HG03159 (cell line): ENCODE results near the gene PLAA.
A peak's percentile ranks its signal among the peaks of the same experiment; 100 is the strongest.

Experiments
- ATAC-seq: cut with Tn5 transposase; IDR thresholded peaks from one replicate; pipeline ENCODE4 v1.9.1; 2021; ENCODE audit warnings: mild to moderate bottlenecking, moderate library complexity; ENCODE audit not compliant: unreplicated experiment

Gene PLAA

GRCh38 chr9:26946753-26947727, at the start of gene PLAA:
Gene PLAA (minus strand): TSS chr9:26947242. CDS start chr9:26947045, 197 bp downstream.
- peak; percentile 99 for ATAC-seq

- no peak for ATAC-seq
Measured at GRCh38 chr9:26995810-26996209, 48.8 kb upstream of the PLAA start.

DNA sequence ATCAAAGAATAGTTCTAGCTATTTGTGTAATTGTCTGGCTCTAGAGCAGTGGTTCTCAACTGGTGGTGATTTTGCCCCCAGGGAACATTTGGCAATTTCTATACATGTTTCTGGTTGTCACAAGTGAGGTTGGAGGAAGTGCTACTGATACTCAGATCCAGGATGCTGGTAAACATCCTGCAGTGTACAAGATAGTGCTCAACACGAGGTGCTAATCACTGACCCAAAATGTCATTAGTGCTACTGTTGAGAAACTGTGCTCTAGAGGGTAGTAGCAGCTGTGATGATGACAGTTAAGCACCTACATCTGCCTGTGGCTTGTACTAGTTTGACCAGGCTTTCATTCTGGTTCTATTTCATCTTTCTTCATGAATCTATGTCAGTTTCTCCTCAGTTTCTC, 36.3 kb upstream of the PLAA start:
- peak; percentile 80 for ATAC-seq

DNA sequence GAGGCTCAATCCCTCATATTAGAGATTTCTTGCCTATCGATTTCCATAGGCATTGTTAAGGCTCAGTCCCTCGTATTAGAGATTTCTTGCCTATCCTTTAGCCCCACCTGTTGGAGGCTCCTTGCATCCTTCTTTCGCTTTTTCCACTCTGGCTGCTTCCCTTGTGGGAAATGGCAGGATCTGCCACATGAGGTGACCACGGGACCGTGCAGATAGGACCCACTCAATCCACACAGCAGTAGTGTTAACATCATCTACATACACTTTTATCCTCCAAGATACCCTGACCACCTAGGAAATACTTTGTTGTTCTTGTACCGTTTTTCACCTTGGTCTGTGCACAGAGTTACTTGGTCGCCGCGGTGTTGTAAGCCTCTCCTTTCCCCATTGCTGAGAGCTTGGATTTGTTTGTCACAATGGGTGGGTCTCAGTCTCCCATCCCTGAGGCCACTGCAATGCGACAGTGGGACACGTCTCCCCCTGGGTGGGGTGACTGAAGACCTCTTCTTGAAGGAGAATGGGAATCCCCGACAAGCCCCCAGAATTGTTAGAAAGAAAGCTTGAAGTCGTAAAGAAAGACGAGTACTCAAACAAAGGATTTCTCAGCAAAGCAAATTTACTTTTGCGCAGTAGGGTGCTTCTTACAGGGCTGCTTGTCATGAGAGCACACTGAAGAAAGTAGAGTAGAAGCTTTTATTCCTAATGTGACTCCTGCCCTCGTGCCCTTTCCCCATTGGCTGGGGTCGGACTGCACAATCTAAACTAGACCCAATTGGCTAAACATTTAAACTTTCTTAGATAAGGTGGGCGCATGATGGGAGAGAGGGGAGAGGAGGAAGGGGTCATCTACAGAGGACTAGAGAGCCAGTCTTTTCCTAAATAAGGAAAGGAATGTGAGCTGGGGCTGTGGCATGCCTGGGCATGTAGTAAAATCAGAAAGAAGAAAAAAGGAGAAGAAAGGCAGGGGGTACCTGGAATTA, 29.0 kb upstream of the PLAA start:
- ATAC-seq, result no peak

- no peak for ATAC-seq
Measured at GRCh38 chr9:26974927-26975326, 27.9 kb upstream of the PLAA start.

DNA sequence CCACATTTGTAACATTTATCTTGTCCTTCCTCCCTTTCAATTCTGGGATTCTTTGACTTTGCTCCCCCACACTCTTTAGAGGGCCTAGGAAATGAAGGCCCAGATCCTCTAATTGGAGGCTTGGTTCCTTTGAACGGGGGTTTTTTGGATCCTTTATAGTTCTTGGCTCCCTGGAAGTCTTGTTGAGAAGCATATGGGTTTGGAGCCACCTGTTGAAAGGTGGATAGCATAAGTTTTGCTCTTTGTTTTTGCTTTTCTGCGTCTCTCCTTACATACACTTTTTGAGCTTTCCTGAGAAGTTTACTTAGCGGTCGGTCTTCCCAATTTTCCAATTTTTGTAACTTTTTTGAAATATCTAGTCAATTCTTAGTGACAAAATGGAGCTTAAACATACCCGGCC, 26.9 kb upstream of the PLAA start:
- ATAC-seq, result no peak

DNA sequence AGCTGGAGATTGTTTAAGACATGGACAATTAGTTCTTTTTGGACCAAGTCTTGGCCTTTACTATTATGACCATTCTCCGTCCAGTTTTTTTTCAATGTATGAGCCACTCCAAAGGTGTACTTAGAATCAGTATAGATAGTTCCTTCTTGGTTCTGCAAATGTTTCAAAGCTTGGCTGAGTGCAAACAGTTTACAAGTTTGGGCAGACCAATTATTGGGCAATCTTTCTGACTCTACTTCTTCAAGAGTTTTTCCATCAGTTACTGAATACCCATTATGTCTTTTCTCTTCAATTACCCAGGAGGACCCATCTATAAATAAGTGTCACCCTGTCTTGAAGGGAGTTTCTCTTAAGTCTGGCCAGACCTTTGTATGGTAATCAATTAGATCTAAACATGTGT, 24.7 kb upstream of the PLAA start:
- no peak for ATAC-seq

GRCh38 chr9:26956860-26957233, 9.8 kb upstream of the PLAA start:
- no peak for ATAC-seq

DNA sequence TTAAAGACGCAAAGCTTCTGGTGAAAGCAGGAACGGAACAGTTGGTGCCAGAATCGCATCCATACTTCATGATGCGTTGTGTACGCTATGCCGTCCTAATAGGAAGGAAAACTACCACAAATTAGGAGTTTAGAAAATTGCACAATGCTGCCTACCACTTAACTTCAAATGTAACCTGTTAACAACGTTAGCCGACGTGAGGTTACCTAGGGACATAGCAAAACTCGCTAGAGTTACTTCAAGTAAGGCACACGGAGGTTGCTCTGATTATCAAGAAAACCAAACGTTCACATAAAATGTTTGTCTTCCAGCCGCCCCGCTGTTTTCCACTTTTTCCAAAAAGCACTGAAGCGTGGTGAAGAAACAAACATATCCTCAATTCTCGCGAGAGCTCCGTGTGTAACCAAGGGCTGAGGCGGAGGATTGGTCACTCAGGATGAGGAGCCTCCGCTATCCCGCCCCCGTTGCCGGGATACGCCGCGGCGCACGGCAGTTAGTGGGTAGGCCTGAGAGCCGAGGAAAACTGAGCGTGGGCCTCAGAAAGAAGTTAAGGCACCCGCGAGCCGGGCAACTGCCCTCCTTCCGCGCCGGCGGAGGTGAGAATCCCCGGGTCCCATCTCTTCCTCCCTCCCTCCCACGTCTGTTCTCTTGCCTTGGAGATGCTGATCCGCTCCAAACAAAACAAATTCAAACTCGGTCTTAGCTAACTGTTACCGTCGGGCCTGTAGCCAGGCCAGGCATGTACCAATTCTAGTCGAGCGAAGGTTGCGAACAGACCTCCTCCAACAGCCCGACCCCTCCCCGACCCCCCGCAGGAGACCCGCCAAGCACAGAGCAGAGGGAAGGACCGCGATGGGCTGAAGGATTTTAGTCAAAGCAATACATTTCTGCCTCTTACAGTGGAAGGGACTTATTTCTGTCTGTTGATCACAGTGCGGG, 9.1 kb upstream of the PLAA start, which contains the start of gene IFT74:
Gene IFT74, plus strand, starts transcription at position 492 of the 939 bp plus-strand sequence. CDS start 5,556 bp downstream, outside the sequence.
- peak; percentile 99 for ATAC-seq

GRCh38 chr9:26955222-26955903, 8.3 kb upstream of the PLAA start:
- no peak for ATAC-seq

GRCh38 chr9:26954050-26954508, 7.0 kb upstream of the PLAA start:
- no peak for ATAC-seq

DNA sequence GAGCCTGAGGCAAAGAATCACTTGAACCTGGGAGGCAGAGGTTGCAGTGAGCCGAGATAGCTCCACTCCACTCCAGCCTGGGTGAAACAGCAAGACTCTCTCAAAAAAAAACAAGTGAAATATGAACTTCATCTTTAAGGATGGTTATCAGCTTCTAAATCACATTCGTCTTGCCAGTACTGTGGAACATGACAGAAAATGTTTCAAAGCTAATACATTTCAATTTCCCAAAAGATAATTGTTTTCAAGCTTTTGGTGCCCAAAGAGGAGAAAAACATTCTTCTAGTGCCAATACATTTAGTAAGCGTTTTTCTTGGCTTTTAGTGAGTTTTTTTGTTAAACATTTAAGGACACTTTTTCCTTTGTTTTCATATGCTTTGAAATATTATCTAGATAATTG, 4.8 kb upstream of the PLAA start:
- ATAC-seq, result no peak

DNA sequence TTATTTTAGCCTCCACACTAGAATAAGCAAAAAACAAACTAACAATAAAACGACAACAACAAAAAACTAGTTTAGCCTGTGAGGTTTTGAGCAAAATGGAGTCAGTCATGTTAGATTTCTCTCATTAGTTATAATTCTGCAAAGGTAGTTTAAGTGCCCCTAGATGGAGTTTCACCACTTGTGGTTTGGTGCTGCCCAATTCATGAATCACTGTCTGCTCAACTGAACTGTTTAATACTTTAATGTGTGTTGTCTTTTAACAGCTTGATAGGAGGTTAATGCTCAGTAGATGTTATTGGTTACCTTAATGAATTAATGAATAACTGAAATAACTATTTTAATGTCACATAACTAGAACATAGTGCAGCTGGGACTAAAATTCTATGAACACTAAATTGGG, 3.5 kb upstream of the PLAA start:
- no peak for ATAC-seq

- no peak for ATAC-seq
Measured at GRCh38 chr9:26949637-26950069, 2.6 kb upstream of the PLAA start.

DNA sequence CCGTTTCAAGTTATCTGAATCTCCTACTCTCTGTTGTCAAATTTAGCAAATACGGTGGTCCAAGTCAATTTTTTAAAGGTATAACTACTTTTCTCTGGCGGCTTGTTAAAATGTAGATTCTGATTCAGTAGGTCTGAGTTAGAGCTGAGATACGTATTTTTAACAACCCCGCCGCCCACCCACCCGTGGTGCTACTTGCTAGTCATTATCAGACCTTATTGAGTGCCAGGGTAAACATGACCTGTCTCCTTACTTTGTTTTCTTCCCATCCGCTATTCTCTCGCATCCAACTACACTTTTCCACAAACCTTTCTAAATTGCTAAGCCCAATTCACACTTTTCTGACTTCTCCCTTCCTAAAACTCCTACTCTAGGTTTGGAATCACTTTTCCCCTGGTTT, 694 bp upstream of the PLAA start:
- no peak for ATAC-seq

DNA sequence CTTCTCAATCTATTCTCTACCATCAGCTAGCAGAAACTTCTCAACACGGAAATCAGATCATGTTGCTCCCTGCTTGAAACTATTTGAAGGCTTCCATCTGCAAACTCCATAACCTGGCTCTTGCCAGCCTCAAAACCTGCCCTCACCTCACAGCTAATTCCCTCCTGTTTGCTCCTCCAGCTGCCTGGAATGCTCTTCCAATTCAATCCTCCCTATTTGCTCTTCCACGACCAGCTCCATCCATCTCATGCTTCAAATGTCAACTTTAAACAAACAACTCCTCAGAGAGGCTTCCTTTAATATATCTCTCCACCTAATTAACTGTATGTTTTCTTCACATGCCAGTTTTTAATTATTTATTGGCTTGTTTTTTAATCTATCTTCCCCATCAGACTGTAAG, 1.5 kb downstream of the PLAA start:
- no peak for ATAC-seq

DNA sequence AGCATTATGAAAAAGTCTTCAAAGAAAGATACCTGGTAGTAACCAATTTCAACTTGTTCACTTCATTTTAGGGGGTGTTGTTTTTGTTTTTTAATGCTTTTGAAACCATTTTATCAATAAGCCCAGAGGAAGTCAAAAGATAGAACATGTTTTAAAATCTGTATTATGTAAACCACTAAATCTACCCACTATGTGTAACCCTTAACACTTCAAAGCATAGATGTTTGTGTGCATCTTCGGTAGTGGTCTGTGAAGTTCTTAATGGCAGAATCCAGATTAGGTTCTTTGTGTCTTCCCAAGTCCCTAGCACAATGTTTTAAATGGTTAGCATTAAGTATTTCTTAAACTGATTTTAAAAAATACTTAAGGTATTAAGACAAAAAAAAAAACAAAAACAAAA, 6.3 kb downstream of the PLAA start:
- ATAC-seq, result no peak

DNA sequence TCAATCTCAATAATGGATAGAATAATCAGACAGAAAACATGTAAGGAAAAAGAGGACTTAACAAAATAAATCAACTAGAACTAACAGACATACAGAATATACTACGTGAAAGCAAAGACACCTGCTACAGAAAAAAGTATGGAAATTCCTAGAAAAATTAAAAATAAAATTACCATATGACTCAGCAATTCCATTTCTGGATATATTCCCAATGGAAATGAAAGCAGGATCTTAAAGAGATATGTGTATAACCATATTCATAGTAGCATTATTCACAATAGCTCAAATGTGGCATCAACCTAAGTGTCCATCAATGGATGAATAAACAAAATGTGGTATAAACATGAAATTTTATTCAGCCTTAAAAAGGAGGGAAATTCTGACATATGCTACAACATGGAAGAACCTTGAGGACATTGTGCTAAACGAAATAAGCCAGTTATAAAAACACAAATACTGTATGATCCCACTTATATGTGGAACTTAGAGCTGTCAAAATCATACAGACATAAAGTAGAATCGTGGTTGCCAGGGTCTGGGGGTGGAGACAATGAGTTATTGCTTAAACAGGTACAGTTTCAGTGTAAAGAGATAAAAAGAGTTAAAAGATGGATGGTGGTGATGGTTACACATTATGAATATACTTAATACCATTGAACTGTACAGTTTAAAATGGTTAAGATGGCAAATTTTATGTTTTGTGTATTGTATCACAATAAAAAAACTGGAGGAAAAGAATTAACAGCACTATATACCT, 6.9 kb downstream of the PLAA start:
- ATAC-seq, result no peak

DNA sequence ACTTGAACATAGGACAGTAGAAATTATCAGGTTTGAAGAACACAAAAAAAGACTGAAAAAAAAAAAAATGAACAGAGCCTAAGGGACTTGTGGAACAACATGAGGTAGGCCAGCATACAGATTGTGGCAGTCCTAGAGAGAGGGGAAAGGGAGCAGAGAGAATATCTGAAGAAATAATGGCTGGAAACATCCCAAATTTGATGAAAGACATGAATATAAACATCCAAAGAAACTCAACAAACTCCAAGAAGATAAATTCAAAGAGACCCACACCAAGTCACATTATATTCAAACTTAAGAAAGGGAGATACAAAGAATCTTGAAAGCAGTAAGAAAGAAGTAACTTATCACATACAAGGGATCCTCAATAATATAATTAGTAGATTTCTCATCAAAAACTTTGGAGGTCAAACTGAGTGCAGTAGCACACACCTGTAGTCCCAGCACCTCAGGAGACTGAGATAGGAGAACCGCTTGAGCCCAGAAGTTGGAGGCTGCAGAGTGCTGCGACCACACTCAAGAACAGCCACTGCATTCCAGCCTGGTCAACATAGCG, 9.1 kb downstream of the PLAA start:
- ATAC-seq, result no peak
